Neural cell (in vitro differentiated cells): ENCODE data around the gene ANO3.

Source experiments
- CTCF ChIP-seq: fragments of 450-650 bp; IDR thresholded peaks from 2 replicates; pipeline ENCODE4 v1.5.1; 2014; ENCODE audit warnings: antibody characterized with exemption, mild to moderate bottlenecking, moderate library complexity; ENCODE audit not compliant: poor library complexity, severe bottlenecking
- MXI1 ChIP-seq: fragments of 450-650 bp; conservative IDR thresholded peaks from 2 replicates; pipeline ENCODE4 v1.6.1; 2014; ENCODE audit warnings: antibody characterized with exemption, mild to moderate bottlenecking; ENCODE audit not compliant: poor library complexity, severe bottlenecking
- POLR2AphosphoS5 ChIP-seq: IDR thresholded peaks from 2 replicates; pipeline ENCODE4 v1.6.1; 2012

GRCh38 chr11:26399336-26399735 lies 67.4 kb downstream of the ANO3 start:
- TF ChIP-seq CTCF (no peak), MXI1 (no peak), POLR2AphosphoS5 (no peak)
